ENCODE results near the gene WIZ. TPM values are rescaled to one million over a fixed set of nuclear protein-coding genes. Genes with fewer than 3 reads are reported as not detected.

WIZ gene
- total and polyA plus RNA-seq, 10 of the 15 experiments (the other 5 are each of a cell fraction or from before 2014, with no cell fraction given) = 0.10 to 26.7 (median 2.7) TPM

DNA sequence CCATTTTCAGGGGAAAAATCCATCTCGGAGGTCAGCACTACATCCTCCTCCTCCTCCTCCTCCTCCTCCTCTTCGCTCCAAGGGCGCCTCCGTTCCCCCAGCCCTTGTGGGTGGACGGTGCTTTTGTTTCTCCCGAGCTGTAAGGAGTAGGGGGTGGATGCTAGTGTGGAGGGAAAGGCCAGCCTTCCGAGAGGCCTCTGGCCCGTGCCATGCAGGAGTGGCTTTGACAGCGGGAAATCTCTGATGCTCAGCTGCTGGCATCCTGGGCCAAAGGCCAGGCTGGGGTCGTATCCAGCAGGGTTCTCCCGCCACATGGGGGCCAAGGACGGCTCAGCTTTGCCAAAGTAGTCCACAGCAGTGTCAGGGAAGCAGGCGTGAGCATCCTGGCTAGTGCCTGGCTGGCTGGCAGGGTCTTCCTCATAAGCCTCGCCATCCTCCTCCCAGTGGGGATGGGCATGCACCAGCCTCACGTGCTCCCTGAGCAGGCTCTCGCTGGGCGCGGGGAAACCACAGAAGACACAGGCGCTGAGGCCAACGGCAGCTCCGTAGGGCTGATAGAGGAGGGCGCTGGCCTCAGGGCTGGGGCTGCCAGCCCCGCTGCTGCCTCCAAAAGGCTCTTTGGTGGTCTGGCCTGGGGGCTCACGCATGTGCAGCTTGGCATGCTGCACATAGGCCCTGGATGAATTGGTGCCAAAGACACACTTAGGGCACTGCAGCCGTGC lies 10.5 kb downstream of the WIZ start:
- ChIA-PET SMC1A (ENCODE audit: uncharacterized antibody, unreplicated experiment) (no interaction called here), RAD21 (ENCODE audit: unreplicated experiment) (no interaction called here), POLR2A (no interaction called here), CTCF (no interaction called here)
- H3K27ac ChIP-seq (ENCODE audit: control insufficient read depth, insufficient read depth) = no peak overlapping the region
- no peaks in the 10 kb centered on the region; the same call in 1 of the 2 replicates for H3K4me1 ChIP-seq (ENCODE audit: control insufficient read depth, insufficient read depth, low read length)
- H3K9ac ChIP-seq (ENCODE audit: control insufficient read depth, insufficient read depth, low read length) = no peak overlapping the region
- intact Hi-C loops (cut with micrococcal nuclease; ENCODE audit: unreplicated experiment) (no loop called here), in situ Hi-C loops (cut with MboI) (no loop called here)
- H3K4me2 ChIP-seq (ENCODE audit: control insufficient read depth, insufficient read depth) = no peak overlapping the region
- H3K36me3 ChIP-seq (ENCODE audit: control insufficient read depth in 2 of 2, insufficient read depth in 2 of 2, low read length in 1 of 2) = no peaks in the 10 kb centered on the region
- 68% methylated on average over 25 of the region's 25 CpGs for WGBS (ENCODE audit: insufficient coverage, insufficient replicate concordance, low lambda C conversion rate, missing lambda C conversion rate)
- H3K79me2 ChIP-seq (ENCODE audit: control insufficient read depth, insufficient read depth, low read length) = no peaks in the 10 kb centered on the region
- no peaks in the 10 kb centered on the region for H3K9me3 ChIP-seq (replicated peaks; ENCODE audit: control insufficient read depth, insufficient read depth, low read length)
- H3K27me3 ChIP-seq (replicated peaks in 1 of 2; ENCODE audit: control insufficient read depth in 2 of 2, insufficient read depth in 2 of 2, low read length in 1 of 2) = no peaks in the 10 kb centered on the region
- TF ChIP-seq NFYA (IDR thresholded peaks at IDR 0.05; ENCODE audit: borderline replicate concordance, low read depth, low read length) (no peak), SUZ12 (IDR thresholded peaks at IDR 0.05; ENCODE audit: unreplicated experiment) (no peak), CREM (IDR thresholded peaks at IDR 0.05; ENCODE audit: low read depth) (no peak), ZSCAN29 (IDR thresholded peaks at IDR 0.05) (no peak), SUPT20H (IDR thresholded peaks at IDR 0.05; ENCODE audit: borderline replicate concordance, control insufficient read depth, low read depth, low read length) (no peak), CTCF (IDR thresholded peaks at IDR 0.05 in 2 of 3, conservative IDR thresholded peaks at IDR 0.05 in 1 of 3; ENCODE audit: control insufficient read depth in 2 of 3, extremely low read depth in 1 of 3, insufficient read depth in 1 of 3, low read depth in 3 of 3, low read length in 3 of 3) (no peak), RFX5 (IDR thresholded peaks at IDR 0.05; ENCODE audit: low read depth, low read length) (no peak), FOS (IDR thresholded peaks at IDR 0.05; ENCODE audit: borderline replicate concordance, extremely low read depth, insufficient read length) (no peak), NFIC (IDR thresholded peaks at IDR 0.05; ENCODE audit: low read depth, low read length) (no peak), E2F4 (IDR thresholded peaks at IDR 0.05; ENCODE audit: low read depth, low read length) (no peak), ESRRA (IDR thresholded peaks at IDR 0.05; ENCODE audit: low read length) (no peak), NR2F1 (conservative IDR thresholded peaks at IDR 0.05) (no peak), IKZF2 (IDR thresholded peaks at IDR 0.05) (no peak), ATF3 (IDR thresholded peaks at IDR 0.05; ENCODE audit: borderline replicate concordance, extremely low read depth, low read depth, low read length) (no peak), CBX5 (IDR thresholded peaks at IDR 0.05; ENCODE audit: low read depth) (no peak), MEF2B (IDR thresholded peaks at IDR 0.05; ENCODE audit: partially characterized antibody, poor library complexity, severe bottlenecking) (no peak), SP1 (IDR thresholded peaks at IDR 0.05; ENCODE audit: low read depth, low read length) (no peak)
- H4K20me1 ChIP-seq (ENCODE audit: control insufficient read depth, insufficient read depth) = no peaks in the 10 kb centered on the region; the same call in 1 of the 2 replicates
- no peak for FAIRE-seq
- no TSS peak for BruUV-seq (replicated peaks)
- ATAC-seq = no peak
- no peak overlapping the region for H3K4me3 ChIP-seq
- no peak overlapping the region for H2AFZ ChIP-seq (ENCODE audit: control insufficient read depth, low read depth, low read length)
- DNase-seq (ENCODE audit: low read depth, low spot score) = no peak
